K562 (cell line): ENCODE data around the gene TMPRSS9.

Source experiments
- CBX3 ChIP-seq, 2 experiments: IDR thresholded peaks; 1 replicate in 1 of 2; 2 replicates in 1 of 2; pipeline ENCODE4 v1.6.1; 2012; ENCODE audit warnings: inconsistent platforms in 2 of 2, low read length in 2 of 2, borderline replicate concordance in 1 of 2, control low read depth in 1 of 2
- CTCF ChIP-seq, 3 experiments: IDR thresholded peaks in 2 of 3; conservative IDR thresholded peaks in 1 of 3; 2 replicates each; pipeline ENCODE4 v1.5.1; 2011 to 2012; ENCODE audit warnings: low read length in 3 of 3, mild to moderate bottlenecking in 3 of 3, control low read depth in 2 of 3, improper control_type of control experiment in 1 of 3, inconsistent platforms in 1 of 3, low read depth in 1 of 3, mixed read lengths in 1 of 3, moderate library complexity in 1 of 3; ENCODE audit not compliant: insufficient read depth in 2 of 3
- LCOR ChIP-seq: sonication (generic); formaldehyde crosslinking; IDR thresholded peaks from 2 replicates; pipeline ENCODE4 v1.8.0; 2022; ENCODE audit warnings: mild to moderate bottlenecking, missing genetic modification reagents
- MXI1 ChIP-seq: IDR thresholded peaks from 2 replicates; pipeline ENCODE4 v1.6.1; 2011; ENCODE audit warnings: low read depth, mild to moderate bottlenecking, improper control_type of control experiment, low read length
- NR2C1 ChIP-seq, 2 experiments: fragments of 450-650 bp; IDR thresholded peaks; 2 replicates each; pipeline ENCODE4 v1.6.1; 2017; ENCODE audit warnings: mild to moderate bottlenecking in 2 of 2, antibody characterized with exemption in 1 of 2, inconsistent platforms in 1 of 2, missing compliant biosample characterization in 1 of 2, missing genetic modification characterization in 1 of 2
- POLR2A ChIP-seq: fragments of 450-650 bp; conservative IDR thresholded peaks from 2 replicates; pipeline ENCODE4 v1.6.1; 2016
- POLR2G ChIP-seq: fragments of 200-400 bp; formaldehyde crosslinking; IDR thresholded peaks from 2 replicates; pipeline ENCODE4 v1.6.1; 2017; ENCODE audit warnings: low read depth, mild to moderate bottlenecking, antibody characterized with exemption, low read length, moderate library complexity
- RFX5 ChIP-seq: IDR thresholded peaks from 2 replicates; pipeline ENCODE4 v1.6.1; 2011; ENCODE audit warnings: low read depth, mild to moderate bottlenecking, improper control_type of control experiment, low read length
- RNF2 ChIP-seq: sonication (generic); IDR thresholded peaks from 2 replicates; pipeline ENCODE4 v1.6.1; 2016
- SAP30 ChIP-seq: fragments of 200-600 bp; sonication (generic); IDR thresholded peaks from 2 replicates; pipeline ENCODE4 v1.6.1; 2012; ENCODE audit warnings: borderline replicate concordance, low read depth, mild to moderate bottlenecking, moderate library complexity, low read length, control low read depth, inconsistent platforms; ENCODE audit not compliant: insufficient read depth, poor library complexity, severe bottlenecking
- TRIM24 ChIP-seq, 2 experiments: fragments of 450-650 bp; IDR thresholded peaks; 2 replicates each; pipeline ENCODE4 v1.6.1; 2016
- YY1 ChIP-seq, 3 experiments: IDR thresholded peaks; 2 replicates each; pipeline ENCODE4 v1.6.1; 2011; ENCODE audit warnings: low read length in 2 of 3, mild to moderate bottlenecking in 2 of 3, moderate library complexity in 2 of 3, borderline replicate concordance in 1 of 3, control low read depth in 1 of 3, low read depth in 1 of 3; ENCODE audit not compliant: insufficient read depth in 3 of 3, insufficient replicate concordance in 2 of 3, control insufficient read depth in 1 of 3, insufficient read length in 1 of 3; ENCODE audit errors: extremely low read depth in 1 of 3

GRCh38 chr19:2345794-2346663 lies 14.0 kb upstream of the TMPRSS9 start:
- TF ChIP-seq CBX3 (IDR thresholded peaks at IDR 0.05; ENCODE audit: borderline replicate concordance in 1 of 2, low read length in 2 of 2) (no peak), RFX5 (no peak), TRIM24 (IDR thresholded peaks at IDR 0.05) (peak; percentile 65 to 71; a peak in 3 of 4 replicates), POLR2A (no peak), SAP30 (peak; percentile 66), RNF2 (no peak), CTCF (IDR thresholded peaks at IDR 0.05 in 2 of 3, conservative IDR thresholded peaks at IDR 0.05 in 1 of 3; ENCODE audit: insufficient read depth in 2 of 3, low read depth in 1 of 3, low read length in 3 of 3) (no peak), LCOR (CRISPR knock-in tag) (no peak), POLR2G (no peak), NR2C1 (IDR thresholded peaks at IDR 0.05) (0 out of 2 replicates have a peak, but pooled peaks have one; percentile 18), NR2C1 (tag; IDR thresholded peaks at IDR 0.05) (no peak), MXI1 (peak; percentile 91), YY1 (IDR thresholded peaks at IDR 0.05; ENCODE audit: borderline replicate concordance in 1 of 3, control insufficient read depth in 1 of 3, extremely low read depth in 1 of 3, insufficient read depth in 3 of 3, insufficient read length in 1 of 3, insufficient replicate concordance in 2 of 3, low read depth in 1 of 3, low read length in 2 of 3) (no peak)
